Adrenal gland (tissue), 12 donors: ENCODE measurements around the gene PPFIA2. TPM values are rescaled to one million over a fixed set of nuclear protein-coding genes. Genes with fewer than 3 reads are reported as not detected.

Experiments used
- DNase-seq, 7 donors: peaks; one replicate each; pipeline ENCODE4 v3.0.0-alpha.2; 2019 to 2020
- H3K27ac ChIP-seq, 5 donors: fragments of 200-600 bp; sonication (generic) in 4 of 5; 1 replicate in 3 of 5; 2 replicates in 2 of 5; pipeline versions ENCODE4 v1.5.1 to v1.8.0; 2016 to 2020; ENCODE audit warnings: mild to moderate bottlenecking in 1 of 5
- H3K27me3 ChIP-seq: fragments of 200-600 bp; 2 replicates; pipeline ENCODE4 v1.8.0; 2021
- H3K36me3 ChIP-seq, 2 donors: fragments of 200-600 bp; replicated peaks in 1 of 2; 1 replicate in 1 of 2; 2 replicates in 1 of 2; pipeline versions ENCODE4 v1.5.1 to v1.8.0; 2018 to 2022
- H3K4me1 ChIP-seq, 2 donors: fragments of 200-600 bp; replicated peaks in 1 of 2; 1 replicate in 1 of 2; 2 replicates in 1 of 2; pipeline versions ENCODE4 v1.5.1 to v1.8.0; 2018 to 2021
- H3K4me3 ChIP-seq, 4 donors: fragments of 200-600 bp; sonication (generic) in 3 of 4; one replicate each; pipeline ENCODE4 v1.5.1; 2016 to 2018
- H3K9me3 ChIP-seq, 3 donors: fragments of 200-600 bp; sonication (generic) in 1 of 3; replicated peaks in 1 of 3; 1 replicate in 2 of 3; 2 replicates in 1 of 3; pipeline versions ENCODE4 v1.5.1 to v1.8.0; 2016 to 2021
- CTCF ChIP-seq, 6 experiments: fragments of 450-650 bp in 4 of 6; fragments of 200-600 bp in 2 of 6; sonication (generic) in 1 of 6; IDR thresholded peaks; 1 replicate in 5 of 6; 2 replicates in 1 of 6; pipeline versions ENCODE4 v1.5.1 to v1.8.0; 2016 to 2021; ENCODE audit warnings: antibody characterized with exemption in 6 of 6, mild to moderate bottlenecking in 2 of 6, moderate library complexity in 1 of 6
- POLR2A ChIP-seq, 2 donors: fragments of 450-650 bp; IDR thresholded peaks; one replicate each; pipeline ENCODE4 v1.6.1; 2017; ENCODE audit warnings: antibody characterized with exemption in 2 of 2, mild to moderate bottlenecking in 2 of 2, moderate library complexity in 1 of 2
- WGBS, 4 donors: extraction: QIAGEN DNeasy Blood & Tissue Kit in 2 of 4; methylation state at CpG; one replicate each; pipeline versions ENCODE4 v1.1.5 to v1.1.7; 2013 to 2017; 5-methylcytosine and 5-hydroxymethylcytosine counted together
- intact Hi-C, 2 donors: fragments of 100-400 bp; cut with DNase I; formaldehyde crosslinking; loops; one replicate each; pipeline versions ENCODE4 v1.14.1 to v1.15.0; 2022 to 2023
- polyA plus RNA-seq, 3 donors: library from polyadenylated mRNA; stranded (reverse); fragments of 200-250 nt in 2 of 3; fragments of 350-450 nt in 1 of 3; fragmentation: Illumina TruSeq in 1 of 3; extraction: RNeasy Lipid Tissue Mini Kit (QIAGEN cat#74804) in 1 of 3; gene quantifications; one replicate each; pipeline ENCODE4 v1.2.3, GENCODE V29; 2013 to 2014
- total RNA-seq, 9 donors: library from RNA; depleted of rRNA in 4 of 9; stranded (reverse); fragments of >200 nt in 4 of 9; fragments of 120-200 nt in 1 of 9; fragmentation: NEBNext Ultra II Directional in 1 of 9; extraction: Animal tissue kit (Norgen Biotek cat#: 25700) in 1 of 9; gene quantifications; one replicate each; pipeline versions ENCODE4 v1.1.0 to v1.2.4, GENCODE V29; 2013 to 2023
- donor health status: healthy with polysubstance abuse.
- donor health status: Bipolar disorder and iron deficiency.
- donor health status: DM: yes; HTN: yes; CAD: no.
- donor health status: DM: no; HTN: no; CAD: no.
- donor health status: DM: no; HTN: no; CAD: no.
- donor health status: DM: yes; HTN: yes; CAD: no.

Gene PPFIA2
- total and polyA plus RNA-seq, 12 donors, result 0.35 to 16.4 (median 2.4) TPM

- Histone ChIP-seq H3K27ac (no peak overlapping the region), H3K36me3 (no peaks in the 10 kb centered on the region), H3K4me3 (no peak overlapping the region), H3K4me1 (no peaks in the 10 kb centered on the region), H3K9me3 (no peaks in the 10 kb centered on the region), H3K27me3 (no peaks in the 10 kb centered on the region)
- no peak for DNase-seq
- intact Hi-C loops, result no loop called here
- TF ChIP-seq POLR2A (IDR thresholded peaks at IDR 0.05), result no peak
- TF ChIP-seq CTCF (IDR thresholded peaks at IDR 0.05), result no peak
- 51 to 77% (median 61%) methylated on average over 2 of the region's 2 CpGs for WGBS, 4 donors
Observed at GRCh38 chr12:81492131-81492720, 266.9 kb downstream of the PPFIA2 start.

GRCh38 chr12:81472934-81473333, 286.2 kb downstream of the PPFIA2 start:
- intact Hi-C loops, result no loop called here
- no peak for TF ChIP-seq POLR2A (IDR thresholded peaks at IDR 0.05)
- no peak for TF ChIP-seq CTCF (IDR thresholded peaks at IDR 0.05)
- H3K27me3 ChIP-seq, result no peaks in the 10 kb centered on the region
- no peak overlapping the region for H3K27ac ChIP-seq
- H3K36me3 ChIP-seq, result no peaks in the 10 kb centered on the region
- no peaks in the 10 kb centered on the region for H3K4me1 ChIP-seq
- no peak for DNase-seq
- no peaks in the 10 kb centered on the region for H3K9me3 ChIP-seq
- H3K4me3 ChIP-seq, result no peak overlapping the region
- 75 to 86% (median 83%) methylated on average over 5 of the region's 5 CpGs for WGBS, 4 donors

GRCh38 chr12:81470923-81471322, 288.2 kb downstream of the PPFIA2 start:
- 54 to 77% (median 66%) methylated on average over 1 of the region's 1 CpG for WGBS, 4 donors
- intact Hi-C loops, result no loop called here
- TF ChIP-seq CTCF (IDR thresholded peaks at IDR 0.05), result no peak
- no peak for TF ChIP-seq POLR2A (IDR thresholded peaks at IDR 0.05)

GRCh38 chr12:81468206-81468605, 290.9 kb downstream of the PPFIA2 start:
- TF ChIP-seq CTCF (IDR thresholded peaks at IDR 0.05), result no peak
- TF ChIP-seq POLR2A (IDR thresholded peaks at IDR 0.05), result no peak
- intact Hi-C loops, result no loop called here
- Histone ChIP-seq H3K4me1 (no peaks in the 10 kb centered on the region), H3K27me3 (no peaks in the 10 kb centered on the region), H3K36me3 (no peaks in the 10 kb centered on the region), H3K27ac (no peak overlapping the region), H3K4me3 (no peak overlapping the region), H3K9me3 (no peaks in the 10 kb centered on the region)
- 61 to 67% (median 66%) methylated on average over 2 of the region's 2 CpGs for WGBS, 4 donors
- DNase-seq, result no peak

More at GRCh38 chr12:81470923-81471322, 288.2 kb downstream of the PPFIA2 start:
- H3K36me3 ChIP-seq, result no peaks in the 10 kb centered on the region
- no peak overlapping the region for H3K27ac ChIP-seq
- no peak for DNase-seq
- no peak overlapping the region for H3K4me3 ChIP-seq
- H3K27me3 ChIP-seq, result no peaks in the 10 kb centered on the region
- H3K4me1 ChIP-seq, result no peaks in the 10 kb centered on the region
- no peaks in the 10 kb centered on the region for H3K9me3 ChIP-seq
